GM12878 (cell line): ENCODE results near the gene ADGRL3. TPM values are rescaled to one million over a fixed set of nuclear protein-coding genes. Genes with fewer than 3 reads are reported as not detected.

Source experiments
- ATAC-seq: fragments of 200-7000 bp; cut with Tn5 transposase; 3 replicates; pipeline ENCODE4 v1.9.1; 2020; ENCODE audit warnings: mild to moderate bottlenecking, moderate library complexity
- BruUV-seq: library from RNA; stranded (reverse); fragments of 400-500 nt; replicated peaks from 2 replicates; lab custom pipeline; 2021; lab: Mats Ljungman, UMichigan
- CTCF ChIA-PET: fragments of 300-600 bp; sonication (Branson Sonifier 250); formaldehyde crosslinking; extraction: SDS; loops from one replicate; lab custom pipeline; 2021; ENCODE audit warnings: inconsistent platforms; lab: Yijun Ruan, JAX
- POLR2A ChIA-PET: fragments of 350-600 bp; formaldehyde crosslinking; extraction: SDS; loops from one replicate; lab custom pipeline; 2021; ENCODE audit warnings: inconsistent platforms; lab: Charles Lee
- RAD21 ChIA-PET: fragments of 300-600 bp; sonication (Branson Sonifier 250); formaldehyde crosslinking; loops from one replicate; lab custom pipeline; 2023; ENCODE audit warnings: antibody characterized with exemption; ENCODE audit not compliant: unreplicated experiment; lab: Charles Lee
- SMC1A ChIA-PET: fragments of 300-600 bp; sonication (Branson Sonifier 250); formaldehyde crosslinking; loops from one replicate; lab custom pipeline; 2023; ENCODE audit not compliant: unreplicated experiment, uncharacterized antibody; lab: Charles Lee
- DNase-seq: peaks from one replicate; pipeline ENCODE4 v3.0.0-alpha.2; 2011; ENCODE audit warnings: low read depth, low spot score
- FAIRE-seq: peaks from 3 replicates; lab custom pipeline; 2011; peaks lifted over from hg19 to GRCh38; lab: Jason Lieb, UNC
- H2AFZ ChIP-seq: 2 replicates; pipeline ENCODE4 v1.6.0; 2011; ENCODE audit warnings: low read depth, low read length, control low read depth; ENCODE audit not compliant: control insufficient read depth
- H3K27ac ChIP-seq: 2 replicates; pipeline ENCODE4 v1.5.1; 2011; ENCODE audit warnings: control low read depth; ENCODE audit not compliant: control insufficient read depth, insufficient read depth
- H3K27me3 ChIP-seq, 2 experiments: replicated peaks in 1 of 2; 2 replicates each; pipeline versions ENCODE4 v1.6.0 to v1.6.1; 2011; ENCODE audit warnings: low read length in 1 of 2; ENCODE audit not compliant: control insufficient read depth in 2 of 2, insufficient read depth in 2 of 2
- H3K36me3 ChIP-seq, 2 experiments: 2 replicates each; pipeline ENCODE4 v1.5.1; 2011; ENCODE audit warnings: low read length in 1 of 2; ENCODE audit not compliant: control insufficient read depth in 2 of 2, insufficient read depth in 2 of 2
- H3K4me1 ChIP-seq: 2 replicates; pipeline ENCODE4 v1.6.1; 2011; ENCODE audit warnings: mild to moderate bottlenecking, low read length, moderate library complexity, mixed read lengths; ENCODE audit not compliant: control insufficient read depth, insufficient read depth
- H3K4me2 ChIP-seq: 2 replicates; pipeline ENCODE4 v1.6.0; 2011; ENCODE audit warnings: control low read depth; ENCODE audit not compliant: control insufficient read depth, insufficient read depth
- H3K4me3 ChIP-seq: fragments of 200-600 bp; sonication (generic); 2 replicates; pipeline ENCODE4 v1.5.1; 2016
- H3K79me2 ChIP-seq: 2 replicates; pipeline ENCODE4 v1.6.0; 2011; ENCODE audit warnings: low read length; ENCODE audit not compliant: control insufficient read depth, insufficient read depth
- H3K9ac ChIP-seq: 2 replicates; pipeline ENCODE4 v1.8.0; 2011; ENCODE audit warnings: low read length, control low read depth, mixed read lengths; ENCODE audit not compliant: control insufficient read depth, insufficient read depth
- H3K9me3 ChIP-seq: replicated peaks from 3 replicates; pipeline ENCODE4 v1.5.1; 2011; ENCODE audit warnings: mild to moderate bottlenecking, low read length; ENCODE audit not compliant: control insufficient read depth, insufficient read depth
- H4K20me1 ChIP-seq: 2 replicates; pipeline ENCODE4 v1.6.0; 2011; ENCODE audit not compliant: control insufficient read depth, insufficient read depth
- BACH1 ChIP-seq: fragments of 450-650 bp; IDR thresholded peaks from 2 replicates; pipeline ENCODE4 v1.6.1; 2017; ENCODE audit warnings: mild to moderate bottlenecking, borderline replicate concordance
- FOXK2 ChIP-seq: fragments of 450-650 bp; IDR thresholded peaks from 2 replicates; pipeline ENCODE4 v1.6.1; 2017; ENCODE audit warnings: mild to moderate bottlenecking, moderate library complexity
- HDAC2 ChIP-seq: fragments of 200-600 bp; sonication (generic); IDR thresholded peaks from 2 replicates; pipeline ENCODE4 v1.6.1; 2017
- MYB ChIP-seq: fragments of 150-350 bp; IDR thresholded peaks from 2 replicates; pipeline ENCODE4 v1.6.1; 2014; ENCODE audit warnings: mild to moderate bottlenecking, low read depth, low read length, borderline replicate concordance
- POLR2A ChIP-seq: IDR thresholded peaks from 2 replicates; pipeline ENCODE4 v1.6.1; 2011; ENCODE audit warnings: low read depth, mild to moderate bottlenecking, low read length
- SIX5 ChIP-seq: IDR thresholded peaks from 2 replicates; pipeline ENCODE4 v1.6.1; 2011; ENCODE audit warnings: mild to moderate bottlenecking, low read depth, low read length, moderate library complexity; ENCODE audit not compliant: severe bottlenecking
- SPI1 ChIP-seq: IDR thresholded peaks from 2 replicates; pipeline ENCODE4 v1.6.1; 2011; ENCODE audit warnings: low read depth, mild to moderate bottlenecking, low read length, moderate library complexity, borderline replicate concordance; ENCODE audit not compliant: insufficient read depth
- ZNF217 ChIP-seq: fragments of 450-650 bp; IDR thresholded peaks from 2 replicates; pipeline ENCODE4 v1.6.1; 2017; ENCODE audit warnings: antibody characterized with exemption, mild to moderate bottlenecking
- ZSCAN29 ChIP-seq: fragments of 450-650 bp; IDR thresholded peaks from 2 replicates; pipeline ENCODE4 v1.6.1; 2017; ENCODE audit warnings: mild to moderate bottlenecking, moderate library complexity
- WGBS: methylation state at CpG from one replicate; pipeline ENCODE4 v1.1.6; 2016; ENCODE audit warnings: low lambda C conversion rate; ENCODE audit not compliant: insufficient replicate concordance, insufficient coverage; ENCODE audit errors: missing lambda C conversion rate; 5-methylcytosine and 5-hydroxymethylcytosine counted together
- in situ Hi-C: fragments of 300-500 bp; cut with MboI; formaldehyde crosslinking; loops from 9 replicates; pipeline ENCODE4 v1.14.3; 2018; ENCODE audit warnings: mixed read lengths
- intact Hi-C: fragments of 100-400 bp; cut with micrococcal nuclease; formaldehyde crosslinking; loops from one replicate; pipeline ENCODE4 v1.14.2; 2022; ENCODE audit not compliant: unreplicated experiment
- polyA plus RNA-seq, 11 experiments: library from polyadenylated mRNA; depleted of rRNA in 4 of 11; unstranded in 6 of 11; stranded (reverse) in 5 of 11; fragments of >200 nt; fragmentation: Nextera tagmentation in 4 of 11; fragmentation: Illumina TruSeq in 1 of 11; extraction: Ambion mirVana in 4 of 11; extraction: Trizol in 1 of 11; gene quantifications; 1 replicate in 1 of 11; 2 replicates in 10 of 11; pipeline versions ENCODE4 v1.2.1 to v1.2.3, GENCODE V29; 2011 to 2016; ENCODE audit warnings: inconsistent platforms in 2 of 11, missing spikeins in 2 of 11, low read depth in 1 of 11
- total RNA-seq, 4 experiments: library from RNA; depleted of rRNA in 3 of 4; stranded (reverse); fragments of >200 nt in 3 of 4; fragmentation: Illumina TruSeq in 1 of 4; extraction: Trizol in 1 of 4; gene quantifications; 2 replicates each; pipeline versions ENCODE4 v1.2.1 to v1.2.3, GENCODE V29; 2013 to 2021

ADGRL3 gene
- total and polyA plus RNA-seq, 10 of the 15 experiments (the other 5 are each of a cell fraction or from before 2014, with no cell fraction given) = 1.1 TPM; not detected in 9

- SMC1A ChIA-PET = interaction anchor here (0.6 kb wide), 1 partner anchor 129 kb away, joined by 3 read pairs; no protein-coding TSS in a partner anchor
Observed at GRCh38 chr4:61332693-61333092, 132.6 kb downstream of the ADGRL3 start.

GRCh38 chr4:61333490-61333889, 133.4 kb downstream of the ADGRL3 start:
- WGBS = 0% methylated on average over 1 of the region's 1 CpG
- Histone ChIP-seq H3K4me1 (no peaks in the 10 kb centered on the region), H3K27ac (no peak overlapping the region), H3K79me2 (no peaks in the 10 kb centered on the region), H3K36me3 (no peaks in the 10 kb centered on the region), H3K4me2 (no peak overlapping the region), H2AFZ (no peak overlapping the region), H4K20me1 (no peaks in the 10 kb centered on the region), H3K4me3 (no peak overlapping the region), H3K27me3 (no peaks in the 10 kb centered on the region), H3K9ac (no peak overlapping the region), H3K9me3 (no peaks in the 10 kb centered on the region)
- FAIRE-seq (no peak), ATAC-seq (no peak), DNase-seq (no peak)
- in situ Hi-C loops (no loop called here), intact Hi-C loops (no loop called here)
- RAD21 ChIA-PET = no interaction called here
- BruUV-seq = no TSS peak
- TF ChIP-seq ZSCAN29 (no peak), MYB (no peak)
- CTCF ChIA-PET = no interaction called here
- POLR2A ChIA-PET = no interaction called here
- SMC1A ChIA-PET = interaction anchor here (0.6 kb wide), 1 partner anchor 130 kb away, joined by 3 read pairs; no protein-coding TSS in a partner anchor

More at GRCh38 chr4:61332693-61333092, 132.6 kb downstream of the ADGRL3 start:
- H3K79me2 ChIP-seq = no peaks in the 10 kb centered on the region
- H3K4me1 ChIP-seq = no peaks in the 10 kb centered on the region
- ATAC-seq (no peak), DNase-seq (no peak), FAIRE-seq (no peak)
- CTCF ChIA-PET = no interaction called here
- no peak overlapping the region for H2AFZ ChIP-seq
- in situ Hi-C loops (no loop called here), intact Hi-C loops (no loop called here)
- no peaks in the 10 kb centered on the region for H4K20me1 ChIP-seq
- no peak overlapping the region for H3K27ac ChIP-seq
- no peak overlapping the region for H3K4me3 ChIP-seq
- 48% methylated on average over 4 of the region's 4 CpGs for WGBS
- POLR2A ChIA-PET = no interaction called here
- H3K9ac ChIP-seq = no peak overlapping the region
- H3K9me3 ChIP-seq = no peaks in the 10 kb centered on the region
- no TSS peak for BruUV-seq
- TF ChIP-seq SIX5 (no peak), SPI1 (no peak), HDAC2 (no peak), BACH1 (no peak), POLR2A (no peak), FOXK2 (no peak), ZNF217 (no peak)
- RAD21 ChIA-PET = no interaction called here
- no peaks in the 10 kb centered on the region for H3K27me3 ChIP-seq
- no peaks in the 10 kb centered on the region for H3K36me3 ChIP-seq
- H3K4me2 ChIP-seq = no peak overlapping the region
